H9 (cell line): ENCODE measurements around the gene COLEC12. TPM values are rescaled to one million over a fixed set of nuclear protein-coding genes. Genes with fewer than 3 reads are reported as not detected.

Experiments used
- DNase-seq: peaks from one replicate; pipeline ENCODE4 v3.0.0-alpha.2; 2017
- H2AFZ ChIP-seq: one replicate; pipeline ENCODE4 v1.6.1; 2013; ENCODE audit warnings: mild to moderate bottlenecking, low read length, control low read depth, moderate library complexity
- H2AK5ac ChIP-seq: 2 replicates; pipeline ENCODE4 v1.6.1; 2013; ENCODE audit warnings: low read length, control low read depth, mixed read lengths; ENCODE audit not compliant: insufficient read length
- H2BK120ac ChIP-seq: one replicate; pipeline ENCODE4 v1.6.1; 2013; ENCODE audit warnings: low read depth, mild to moderate bottlenecking, low read length, control low read depth, inconsistent platforms; ENCODE audit not compliant: poor library complexity, severe bottlenecking
- H2BK12ac ChIP-seq: 2 replicates; pipeline ENCODE4 v1.6.1; 2013; ENCODE audit warnings: low read length, control low read depth, mixed read lengths, low read depth; ENCODE audit not compliant: insufficient read length
- H2BK15ac ChIP-seq: 2 replicates; pipeline ENCODE4 v1.6.1; 2013; ENCODE audit warnings: low read depth, low read length, control low read depth
- H2BK20ac ChIP-seq: one replicate; pipeline ENCODE4 v1.6.1; 2013; ENCODE audit warnings: low read depth, mild to moderate bottlenecking, low read length, control low read depth, inconsistent platforms; ENCODE audit not compliant: poor library complexity, severe bottlenecking
- H2BK5ac ChIP-seq: 2 replicates; pipeline ENCODE4 v1.6.1; 2013; ENCODE audit warnings: low read length, control low read depth, mixed read lengths; ENCODE audit not compliant: insufficient read length
- H3K14ac ChIP-seq: 2 replicates; pipeline ENCODE4 v1.6.1; 2013; ENCODE audit warnings: low read length, control low read depth; ENCODE audit not compliant: insufficient read depth
- H3K18ac ChIP-seq: 2 replicates; pipeline ENCODE4 v1.6.1; 2013; ENCODE audit warnings: low read depth, mild to moderate bottlenecking, mixed read lengths, low read length, control low read depth; ENCODE audit not compliant: insufficient read length
- H3K23ac ChIP-seq: 2 replicates; pipeline ENCODE4 v1.6.1; 2013; ENCODE audit warnings: low read length, control low read depth, mixed read lengths, low read depth; ENCODE audit not compliant: insufficient read length
- H3K23me2 ChIP-seq: 2 replicates; pipeline ENCODE4 v1.6.1; 2013; ENCODE audit warnings: low read depth, mild to moderate bottlenecking, mixed read lengths, low read length, control low read depth; ENCODE audit not compliant: insufficient read length, poor library complexity, severe bottlenecking
- H3K27ac ChIP-seq: 2 replicates; pipeline ENCODE4 v1.5.1; 2013; ENCODE audit warnings: low read length, control low read depth, mixed read lengths, low read depth; ENCODE audit not compliant: insufficient read length
- H3K27me3 ChIP-seq: 2 replicates; pipeline ENCODE4 v1.6.1; 2013; ENCODE audit warnings: low read length, control low read depth, inconsistent platforms; ENCODE audit not compliant: insufficient read depth
- H3K4ac ChIP-seq: 2 replicates; pipeline ENCODE4 v1.6.1; 2013; ENCODE audit warnings: low read depth, mild to moderate bottlenecking, control low read depth, inconsistent platforms, low read length, moderate library complexity
- H3K4me1 ChIP-seq: 2 replicates; pipeline ENCODE4 v1.6.1; 2013; ENCODE audit warnings: low read length, control low read depth, inconsistent platforms; ENCODE audit not compliant: insufficient read depth
- H3K4me2 ChIP-seq: 2 replicates; pipeline ENCODE4 v1.6.1; 2013; ENCODE audit warnings: low read length, control low read depth, mixed read lengths; ENCODE audit not compliant: insufficient read length, insufficient read depth
- H3K56ac ChIP-seq: 2 replicates; pipeline ENCODE4 v1.6.1; 2013; ENCODE audit warnings: low read depth, mild to moderate bottlenecking, mixed read lengths, low read length, control low read depth; ENCODE audit not compliant: insufficient read length
- H3K79me1 ChIP-seq: 2 replicates; pipeline ENCODE4 v1.6.1; 2013; ENCODE audit warnings: low read depth, mild to moderate bottlenecking, moderate library complexity, low read length, control low read depth, inconsistent platforms; ENCODE audit not compliant: insufficient read depth, poor library complexity, severe bottlenecking
- H3K79me2 ChIP-seq: 2 replicates; pipeline ENCODE4 v1.6.1; 2013; ENCODE audit warnings: low read length, control low read depth, inconsistent platforms; ENCODE audit not compliant: insufficient read depth
- H3K9ac ChIP-seq: 2 replicates; pipeline ENCODE4 v1.6.1; 2013; ENCODE audit warnings: low read length, control low read depth, mixed read lengths; ENCODE audit not compliant: insufficient read length; ENCODE audit errors: extremely low read depth
- H3K9me3 ChIP-seq: one replicate; pipeline ENCODE4 v1.6.1; 2013; ENCODE audit warnings: low read depth, low read length, inconsistent platforms; ENCODE audit not compliant: control insufficient read depth
- H3T11ph ChIP-seq: one replicate; pipeline ENCODE4 v1.6.1; 2013; ENCODE audit warnings: mild to moderate bottlenecking, low read length, control low read depth, inconsistent platforms
- H4K20me1 ChIP-seq: one replicate; pipeline ENCODE4 v1.6.1; 2013; ENCODE audit not compliant: control insufficient read depth, insufficient read length, insufficient read depth
- H4K5ac ChIP-seq: 2 replicates; pipeline ENCODE4 v1.6.1; 2013; ENCODE audit warnings: low read depth, mild to moderate bottlenecking, mixed read lengths, low read length, control low read depth; ENCODE audit not compliant: insufficient read length
- H4K8ac ChIP-seq: replicated peaks from 2 replicates; pipeline ENCODE4 v1.6.1; 2013; ENCODE audit warnings: low read length, control low read depth, mixed read lengths, low read depth; ENCODE audit not compliant: insufficient read length
- H4K91ac ChIP-seq: 2 replicates; pipeline ENCODE4 v1.6.1; 2013; ENCODE audit warnings: low read depth, mild to moderate bottlenecking, moderate library complexity, mixed read lengths, low read length, control low read depth; ENCODE audit not compliant: insufficient read length
- H3K27ac Mint-ChIP-seq, 3 experiments: 2 replicates in 2 of 3; 3 replicates in 1 of 3; pipeline ENCODE4 v1.8.0; 2020 to 2021; ENCODE audit warnings: mixed read lengths in 3 of 3, mild to moderate bottlenecking in 1 of 3, moderate library complexity in 1 of 3
- H3K27me3 Mint-ChIP-seq: 2 replicates; pipeline ENCODE4 v1.8.0; 2021; ENCODE audit warnings: low read depth, mild to moderate bottlenecking, moderate library complexity, mixed read lengths
- H3K36me3 Mint-ChIP-seq, 3 experiments: 2 replicates in 2 of 3; 3 replicates in 1 of 3; pipeline ENCODE4 v1.8.0; 2020 to 2021; ENCODE audit warnings: low read depth in 3 of 3, mixed read lengths in 3 of 3; ENCODE audit not compliant: insufficient read depth in 1 of 3
- H3K4me1 Mint-ChIP-seq, 2 experiments: 2 replicates each; pipeline ENCODE4 v1.8.0; 2020; ENCODE audit warnings: mixed read lengths in 2 of 2
- H3K4me3 Mint-ChIP-seq, 2 experiments: 2 replicates in 1 of 2; 3 replicates in 1 of 2; pipeline ENCODE4 v1.8.0; 2020 to 2021; ENCODE audit warnings: mild to moderate bottlenecking in 2 of 2, mixed read lengths in 2 of 2, moderate library complexity in 1 of 2
- H3K9me3 Mint-ChIP-seq, 2 experiments: 2 replicates in 1 of 2; 3 replicates in 1 of 2; pipeline ENCODE4 v1.8.0; 2020; ENCODE audit warnings: mild to moderate bottlenecking in 2 of 2, mixed read lengths in 2 of 2, moderate library complexity in 1 of 2
- WGBS: extraction: QIAGEN DNeasy Blood & Tissue Kit; methylation state at CpG from one replicate; pipeline ENCODE4 v1.1.7; 2013; ENCODE audit warnings: missing lambda C conversion rate, low lambda C conversion rate, mixed read lengths; ENCODE audit not compliant: insufficient read length; ENCODE audit errors: extremely low coverage; 5-methylcytosine and 5-hydroxymethylcytosine counted together
- total RNA-seq: library from RNA; stranded (reverse); gene quantifications from 2 replicates; pipeline ENCODE4 v1.2.1, GENCODE V29; 2021
- TF ChIP-seq, protein P1 (sequence below): fragments of 200-600 bp; sonication (generic); conservative IDR thresholded peaks from 3 replicates; pipeline ENCODE4 v1.8.0; 2021; ENCODE audit warnings: antibody characterized with exemption, mild to moderate bottlenecking

The COLEC12 gene
- total RNA-seq, 1 experiment from 2014 or later: 0.70 TPM

DNA sequence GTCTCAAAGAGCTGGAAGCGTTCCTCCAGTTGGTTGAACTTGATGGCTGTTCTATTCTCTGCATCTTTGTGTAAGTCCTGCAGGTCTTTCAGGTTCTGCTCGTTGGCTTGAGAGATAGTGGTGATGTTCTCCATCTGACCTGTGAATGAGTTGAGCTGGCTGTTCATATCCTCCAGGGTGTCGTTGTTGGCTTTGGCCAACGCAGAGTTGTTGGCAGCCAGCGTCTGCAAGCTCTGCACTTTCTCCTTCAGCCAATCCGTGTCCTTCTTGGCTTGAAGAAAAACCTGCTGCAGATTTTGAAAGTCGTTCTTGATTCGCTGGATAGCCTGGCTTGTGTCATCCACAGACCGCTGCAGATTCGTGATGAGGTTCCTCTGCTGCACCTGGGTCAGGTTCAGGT is 153.9 kb downstream of the COLEC12 start:
- no peak overlapping the region for H2BK5ac ChIP-seq
- no peak overlapping the region for H2BK20ac ChIP-seq
- TF ChIP-seq, protein P1, sequence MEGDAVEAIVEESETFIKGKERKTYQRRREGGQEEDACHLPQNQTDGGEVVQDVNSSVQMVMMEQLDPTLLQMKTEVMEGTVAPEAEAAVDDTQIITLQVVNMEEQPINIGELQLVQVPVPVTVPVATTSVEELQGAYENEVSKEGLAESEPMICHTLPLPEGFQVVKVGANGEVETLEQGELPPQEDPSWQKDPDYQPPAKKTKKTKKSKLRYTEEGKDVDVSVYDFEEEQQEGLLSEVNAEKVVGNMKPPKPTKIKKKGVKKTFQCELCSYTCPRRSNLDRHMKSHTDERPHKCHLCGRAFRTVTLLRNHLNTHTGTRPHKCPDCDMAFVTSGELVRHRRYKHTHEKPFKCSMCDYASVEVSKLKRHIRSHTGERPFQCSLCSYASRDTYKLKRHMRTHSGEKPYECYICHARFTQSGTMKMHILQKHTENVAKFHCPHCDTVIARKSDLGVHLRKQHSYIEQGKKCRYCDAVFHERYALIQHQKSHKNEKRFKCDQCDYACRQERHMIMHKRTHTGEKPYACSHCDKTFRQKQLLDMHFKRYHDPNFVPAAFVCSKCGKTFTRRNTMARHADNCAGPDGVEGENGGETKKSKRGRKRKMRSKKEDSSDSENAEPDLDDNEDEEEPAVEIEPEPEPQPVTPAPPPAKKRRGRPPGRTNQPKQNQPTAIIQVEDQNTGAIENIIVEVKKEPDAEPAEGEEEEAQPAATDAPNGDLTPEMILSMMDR: no peak
- no peak overlapping the region for H4K8ac ChIP-seq
- DNase-seq: no peak
- Mint-ChIP-seq H3K27ac (no peak overlapping the region), H3K4me3 (no peak overlapping the region), H3K36me3 (no peaks in the 10 kb centered on the region), H3K27me3 (peaks cover 2% of the 10 kb centered on the region; the same call in 1 of the 2 replicates), H3K4me1 (no peaks in the 10 kb centered on the region), H3K9me3 (peaks cover 4 to 5% of the 10 kb centered on the region in 2 experiments; a peak in 3 of 5 replicates)
- H3K9ac ChIP-seq: no peak overlapping the region
- H3K4ac ChIP-seq: no peak overlapping the region
- H3K4me1 ChIP-seq: no peaks in the 10 kb centered on the region
- no peak overlapping the region for H2BK120ac ChIP-seq
- no peaks in the 10 kb centered on the region for H3K9me3 ChIP-seq
- no peak overlapping the region for H3K4me2 ChIP-seq
- H3K56ac ChIP-seq: no peak overlapping the region
- no peak overlapping the region for H2BK15ac ChIP-seq
- H4K91ac ChIP-seq: no peak overlapping the region
- WGBS: no CpG with 5 or more reads among the region's 10 CpGs
- no peak overlapping the region for H2AK5ac ChIP-seq
- no peak overlapping the region for H3K14ac ChIP-seq
- no peaks in the 10 kb centered on the region for H4K20me1 ChIP-seq
- H3K27ac ChIP-seq: no peak overlapping the region
- H3K27me3 ChIP-seq: no peaks in the 10 kb centered on the region
- H2BK12ac ChIP-seq: no peak overlapping the region
- no peak overlapping the region for H3K18ac ChIP-seq
- H3K79me2 ChIP-seq: no peaks in the 10 kb centered on the region
- H3K23me2 ChIP-seq: no peaks in the 10 kb centered on the region
- no peaks in the 10 kb centered on the region for H3K79me1 ChIP-seq
- no peak overlapping the region for H2AFZ ChIP-seq
- no peak overlapping the region for H3T11ph ChIP-seq
- H3K23ac ChIP-seq: no peak overlapping the region
- H4K5ac ChIP-seq: no peak overlapping the region
